Right atrium auricular region (tissue), 2 donors: ENCODE results near the gene MALRD1. TPM values are rescaled to one million over a fixed set of nuclear protein-coding genes. Genes with fewer than 3 reads are reported as not detected.

Source experiments
- DNase-seq: peaks from one replicate; pipeline ENCODE4 v3.0.0-alpha.2; 2019; ENCODE audit warnings: low spot score
- H3K27ac ChIP-seq, 2 donors: fragments of 200-600 bp; sonication (generic); 1 replicate in 1 of 2; 2 replicates in 1 of 2; pipeline ENCODE4 v1.5.1; 2016 to 2019
- H3K27me3 ChIP-seq, 2 donors: fragments of 200-600 bp; sonication (generic); one replicate each; pipeline versions ENCODE4 v1.5.1 to v1.6.0; 2017 to 2019
- H3K36me3 ChIP-seq: fragments of 200-600 bp; sonication (generic); one replicate; pipeline ENCODE4 v1.5.1; 2016
- H3K4me1 ChIP-seq, 2 donors: fragments of 200-600 bp; sonication (generic); one replicate each; pipeline versions ENCODE4 v1.5.1 to v1.6.0; 2017 to 2019
- H3K4me3 ChIP-seq, 2 donors: fragments of 200-600 bp; sonication (generic); 1 replicate in 1 of 2; 2 replicates in 1 of 2; pipeline ENCODE4 v1.5.1; 2017 to 2019; ENCODE audit warnings: mild to moderate bottlenecking in 1 of 2, moderate library complexity in 1 of 2
- H3K9me3 ChIP-seq, 2 donors: fragments of 200-600 bp; sonication (generic); one replicate each; pipeline ENCODE4 v1.5.1; 2019
- total RNA-seq, 2 donors: library from RNA; depleted of rRNA; stranded (reverse); fragments of >200 nt; gene quantifications; one replicate each; pipeline ENCODE4 v1.1.0, GENCODE V29; 2016
- TF ChIP-seq, protein P1 (sequence below), 2 donors: fragments of 200-600 bp; sonication (generic); IDR thresholded peaks; one replicate each; pipeline ENCODE4 v1.5.1; 2019; ENCODE audit warnings: antibody characterized with exemption in 2 of 2

Gene MALRD1
- total RNA-seq, 2 donors from 2014 or later = 0.71 to 1.3 TPM

DNA sequence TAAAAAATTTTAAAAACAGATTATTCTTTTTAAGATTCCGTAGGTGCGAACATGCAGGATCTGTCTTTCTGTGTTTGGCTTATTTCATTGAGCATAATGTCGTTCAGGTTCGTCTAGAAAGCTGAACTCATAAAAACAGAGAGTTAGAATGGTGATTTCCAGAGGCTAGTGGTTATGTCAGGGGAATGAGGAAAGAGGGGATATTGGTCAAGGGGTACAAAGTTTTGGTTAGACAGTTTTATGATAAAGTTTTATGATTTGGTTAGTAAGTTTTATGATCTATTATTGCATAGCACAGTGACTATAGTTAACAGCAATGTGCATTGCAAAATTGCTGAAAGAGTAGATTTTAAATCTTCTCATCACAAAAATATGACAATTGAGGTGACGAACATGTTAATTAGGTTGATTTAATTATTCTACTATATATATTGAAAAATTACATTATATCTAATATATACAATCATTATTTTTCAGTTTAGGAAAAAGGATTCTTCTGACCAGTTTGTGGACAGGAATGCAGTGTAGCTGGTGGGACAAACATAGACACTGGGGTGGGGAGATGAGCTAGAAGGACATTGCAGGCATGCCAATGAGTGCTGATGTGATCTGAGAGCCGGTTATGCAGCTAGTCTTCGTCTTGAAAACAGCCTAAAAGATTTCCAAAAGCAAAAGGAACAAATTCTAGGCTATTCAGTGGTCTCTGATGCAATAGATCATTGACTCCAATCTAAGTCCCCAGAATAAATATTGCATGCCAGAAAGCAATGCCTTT is 31.3 kb upstream of the MALRD1 start:
- TF ChIP-seq, protein P1, sequence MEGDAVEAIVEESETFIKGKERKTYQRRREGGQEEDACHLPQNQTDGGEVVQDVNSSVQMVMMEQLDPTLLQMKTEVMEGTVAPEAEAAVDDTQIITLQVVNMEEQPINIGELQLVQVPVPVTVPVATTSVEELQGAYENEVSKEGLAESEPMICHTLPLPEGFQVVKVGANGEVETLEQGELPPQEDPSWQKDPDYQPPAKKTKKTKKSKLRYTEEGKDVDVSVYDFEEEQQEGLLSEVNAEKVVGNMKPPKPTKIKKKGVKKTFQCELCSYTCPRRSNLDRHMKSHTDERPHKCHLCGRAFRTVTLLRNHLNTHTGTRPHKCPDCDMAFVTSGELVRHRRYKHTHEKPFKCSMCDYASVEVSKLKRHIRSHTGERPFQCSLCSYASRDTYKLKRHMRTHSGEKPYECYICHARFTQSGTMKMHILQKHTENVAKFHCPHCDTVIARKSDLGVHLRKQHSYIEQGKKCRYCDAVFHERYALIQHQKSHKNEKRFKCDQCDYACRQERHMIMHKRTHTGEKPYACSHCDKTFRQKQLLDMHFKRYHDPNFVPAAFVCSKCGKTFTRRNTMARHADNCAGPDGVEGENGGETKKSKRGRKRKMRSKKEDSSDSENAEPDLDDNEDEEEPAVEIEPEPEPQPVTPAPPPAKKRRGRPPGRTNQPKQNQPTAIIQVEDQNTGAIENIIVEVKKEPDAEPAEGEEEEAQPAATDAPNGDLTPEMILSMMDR (IDR thresholded peaks at IDR 0.05) = no peak
- H3K4me1 ChIP-seq = no peaks in the 10 kb centered on the region
- peaks cover 0 to 22% of the 10 kb centered on the region in 2 donors for H3K9me3 ChIP-seq
- H3K4me3 ChIP-seq = no peak overlapping the region
- H3K27me3 ChIP-seq = no peaks in the 10 kb centered on the region
- no peaks in the 10 kb centered on the region for H3K36me3 ChIP-seq
- DNase-seq = no peak
- H3K27ac ChIP-seq = no peak overlapping the region

DNA sequence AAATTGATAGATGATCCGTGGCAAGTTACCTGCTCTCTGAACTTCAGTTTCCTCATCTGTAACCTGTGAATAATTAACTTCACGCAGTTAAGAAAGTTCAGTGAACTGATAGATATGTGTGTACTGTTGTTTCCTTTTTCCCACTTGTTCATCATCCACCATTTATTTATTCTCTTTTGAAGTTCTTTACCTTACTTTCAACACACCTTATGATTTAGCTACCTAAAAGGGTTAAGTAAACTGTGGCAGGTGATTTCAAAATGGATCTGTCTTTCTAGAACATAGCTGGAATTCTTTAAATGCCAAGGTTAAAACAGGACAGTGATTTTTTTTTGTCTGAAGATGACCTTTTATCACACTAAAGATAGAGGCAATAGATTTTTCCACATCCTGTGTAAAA is 27.4 kb upstream of the MALRD1 start:
- H3K4me3 ChIP-seq = no peak overlapping the region
- H3K27me3 ChIP-seq = no peaks in the 10 kb centered on the region
- no peaks in the 10 kb centered on the region for H3K36me3 ChIP-seq
- no peaks in the 10 kb centered on the region for H3K9me3 ChIP-seq
- no peaks in the 10 kb centered on the region for H3K4me1 ChIP-seq
- no peak for DNase-seq
- no peak overlapping the region for H3K27ac ChIP-seq
- TF ChIP-seq, protein P1 (IDR thresholded peaks at IDR 0.05) = no peak

DNA sequence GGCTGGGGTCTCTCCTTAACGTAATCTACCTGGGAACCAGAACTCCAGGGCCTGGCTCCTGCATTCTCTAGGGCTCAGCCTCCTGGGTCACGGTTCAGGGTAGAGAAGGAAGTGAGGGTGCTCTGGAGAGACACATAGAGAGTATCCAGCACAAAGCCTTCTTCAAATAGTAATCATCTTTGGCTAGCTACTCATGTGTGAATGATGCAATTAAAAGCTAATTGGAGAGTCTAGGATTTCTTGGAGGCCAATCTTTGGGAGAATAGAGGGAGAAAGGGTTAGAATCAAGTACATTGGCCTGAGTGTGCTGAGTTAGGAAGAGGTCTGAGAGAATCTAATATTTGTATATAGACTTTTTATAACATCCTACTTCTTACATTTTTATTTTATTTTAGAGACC is 24.0 kb upstream of the MALRD1 start:
- Histone ChIP-seq H3K36me3 (no peaks in the 10 kb centered on the region), H3K4me1 (no peaks in the 10 kb centered on the region), H3K9me3 (no peaks in the 10 kb centered on the region), H3K27ac (no peak overlapping the region), H3K27me3 (no peaks in the 10 kb centered on the region), H3K4me3 (no peak overlapping the region)
- no peak for DNase-seq
- TF ChIP-seq, protein P1 (IDR thresholded peaks at IDR 0.05) = no peak

DNA sequence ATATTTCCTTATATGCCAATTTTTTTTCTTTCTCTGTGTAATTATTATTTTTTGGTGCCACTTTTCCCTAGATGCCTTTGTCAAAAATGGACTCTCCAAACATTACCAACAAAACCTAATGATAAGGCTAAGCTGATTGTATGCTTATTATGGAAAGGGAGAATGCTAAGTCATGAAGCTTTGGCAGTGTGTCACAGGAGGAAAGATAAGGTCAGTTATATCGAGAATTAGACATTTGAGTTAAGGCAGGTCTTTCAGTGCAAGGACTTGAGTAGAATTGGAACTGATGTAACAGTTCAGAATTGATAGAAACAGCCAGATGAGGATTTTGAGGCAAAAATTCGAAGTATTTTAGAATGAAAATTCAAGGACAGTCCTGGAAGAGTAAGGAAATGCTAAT is 16.8 kb upstream of the MALRD1 start:
- Histone ChIP-seq H3K27me3 (no peaks in the 10 kb centered on the region), H3K4me1 (no peaks in the 10 kb centered on the region), H3K36me3 (no peaks in the 10 kb centered on the region), H3K4me3 (no peak overlapping the region), H3K27ac (no peak overlapping the region), H3K9me3 (peaks cover 0 to 4% of the 10 kb centered on the region in 2 donors)
- no peak for DNase-seq
- TF ChIP-seq, protein P1 (IDR thresholded peaks at IDR 0.05) = no peak

DNA sequence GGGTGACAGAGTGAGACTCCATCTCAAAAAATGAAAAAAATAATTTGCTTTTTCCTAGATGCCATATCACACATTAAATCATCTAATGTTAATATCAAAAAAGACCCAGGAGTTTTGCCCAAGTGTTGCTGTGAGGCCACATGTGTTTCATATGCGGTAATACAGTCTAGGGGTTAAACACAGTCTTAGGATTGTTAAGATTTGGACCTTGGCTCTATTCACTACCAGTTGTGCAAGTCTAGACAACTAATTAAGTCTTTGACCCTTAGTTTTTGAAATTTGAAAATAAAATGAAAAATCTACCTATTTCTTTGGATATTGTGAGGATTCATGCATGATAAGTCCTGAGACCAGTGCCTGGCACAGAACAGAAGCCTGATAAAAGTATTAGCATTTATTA is 14.9 kb upstream of the MALRD1 start:
- no peak for DNase-seq
- H3K36me3 ChIP-seq = no peaks in the 10 kb centered on the region
- no peak overlapping the region for H3K27ac ChIP-seq
- peaks cover 0 to 4% of the 10 kb centered on the region in 2 donors for H3K9me3 ChIP-seq
- TF ChIP-seq, protein P1 (IDR thresholded peaks at IDR 0.05) = no peak
- no peaks in the 10 kb centered on the region for H3K4me1 ChIP-seq
- no peak overlapping the region for H3K4me3 ChIP-seq
- no peaks in the 10 kb centered on the region for H3K27me3 ChIP-seq

DNA sequence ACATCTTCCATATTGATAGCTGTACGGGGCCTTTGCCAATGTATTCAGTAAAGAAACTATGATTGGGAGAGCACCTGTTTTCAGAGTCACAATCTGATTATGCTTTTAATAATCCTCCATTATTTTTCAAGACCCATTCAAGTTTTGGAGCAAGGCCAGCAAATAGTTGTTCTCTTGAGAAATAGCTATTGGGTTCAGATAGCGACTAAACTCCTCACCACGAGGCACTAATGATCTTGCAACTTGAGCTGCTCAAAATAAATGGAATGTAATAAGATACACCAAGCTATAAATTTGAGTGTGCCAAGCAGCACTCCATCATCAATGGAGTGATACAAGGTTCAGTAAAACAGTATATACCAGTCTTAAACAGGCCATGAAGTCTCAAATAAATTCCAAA is 7.4 kb upstream of the MALRD1 start:
- no peak for DNase-seq
- H3K27ac ChIP-seq = no peak overlapping the region
- TF ChIP-seq, protein P1 (IDR thresholded peaks at IDR 0.05) = no peak
- no peaks in the 10 kb centered on the region for H3K27me3 ChIP-seq
- H3K4me3 ChIP-seq = no peak overlapping the region
- H3K36me3 ChIP-seq = no peaks in the 10 kb centered on the region
- H3K4me1 ChIP-seq = no peaks in the 10 kb centered on the region
- no peaks in the 10 kb centered on the region for H3K9me3 ChIP-seq
